Omental fat pad (tissue), 4 donors: ENCODE results near the gene PRDM16. TPM values are rescaled to one million over a fixed set of nuclear protein-coding genes. Genes with fewer than 3 reads are reported as not detected.

Experiments used
- ATAC-seq: fragments of 150-250 bp; one replicate; pipeline ENCODE4 v1.9.1; 2016; ENCODE audit warnings: mild to moderate bottlenecking, moderate library complexity; ENCODE audit not compliant: low FRiP score
- DNase-seq: peaks from one replicate; pipeline ENCODE4 v3.0.0-alpha.2; 2019; ENCODE audit warnings: low spot score
- total RNA-seq, 4 donors: library from RNA; depleted of rRNA; stranded (reverse); fragments of >200 nt; gene quantifications; one replicate each; pipeline ENCODE4 v1.1.0, GENCODE V29; 2016
- TF ChIP-seq, protein P1 (sequence below), 3 donors: fragments of 450-650 bp; IDR thresholded peaks; one replicate each; pipeline ENCODE4 v1.5.1; 2016 to 2017; ENCODE audit warnings: antibody characterized with exemption in 3 of 3, mild to moderate bottlenecking in 3 of 3, moderate library complexity in 2 of 3

The PRDM16 gene
- total RNA-seq, 4 donors from 2014 or later = 0.19 to 3.8 (median 1.8) TPM

DNA sequence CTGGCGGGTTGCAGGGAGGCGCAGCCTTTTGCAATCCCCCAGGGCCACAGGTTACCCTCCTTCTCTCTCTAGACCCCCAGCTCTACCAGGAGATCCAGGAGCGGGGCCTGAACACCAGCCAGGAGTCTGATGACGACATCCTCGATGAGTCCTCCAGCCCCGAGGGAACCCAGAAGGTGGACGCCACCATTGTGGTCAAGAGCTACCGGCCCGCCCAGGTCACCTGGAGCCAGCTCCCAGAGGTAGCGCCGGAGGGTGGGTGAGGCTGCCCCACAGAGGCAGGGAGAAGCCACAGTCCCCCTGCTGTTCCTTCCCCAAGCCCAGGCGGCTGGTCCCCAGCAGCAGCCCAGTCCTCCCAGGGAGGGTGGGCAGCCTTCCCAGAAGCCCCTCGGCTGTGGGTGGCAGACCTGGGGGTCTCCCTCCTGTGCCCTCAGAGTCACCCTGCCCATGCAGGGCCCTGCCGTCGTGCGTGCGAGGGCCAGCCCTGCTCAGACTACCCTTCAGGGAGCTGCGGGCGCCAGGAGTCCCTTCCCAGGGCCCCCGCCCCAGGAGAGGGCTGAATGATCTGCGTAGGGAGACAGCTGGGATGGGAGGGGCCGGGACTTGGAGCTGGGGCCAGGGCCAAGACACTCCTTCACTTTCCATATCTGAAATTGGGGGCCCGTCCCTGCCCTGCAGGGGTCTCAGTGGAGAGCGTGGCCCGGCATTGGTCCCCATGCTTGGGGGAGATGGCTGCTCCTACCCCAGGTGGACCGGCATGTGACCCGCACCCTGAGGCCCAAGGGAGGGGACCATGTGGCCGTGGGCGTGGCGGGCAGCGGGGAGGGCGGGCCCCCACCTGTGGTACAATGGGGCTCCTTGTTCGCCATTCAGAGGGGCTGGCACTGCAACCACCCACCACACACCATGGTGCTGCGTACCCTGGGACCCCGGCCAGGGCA lies 398.4 kb downstream of the PRDM16 start:
- no peak for DNase-seq

GRCh38 chr1:3468236-3469103 lies 399.5 kb downstream of the PRDM16 start:
- ATAC-seq = no peak
- TF ChIP-seq, protein P1, sequence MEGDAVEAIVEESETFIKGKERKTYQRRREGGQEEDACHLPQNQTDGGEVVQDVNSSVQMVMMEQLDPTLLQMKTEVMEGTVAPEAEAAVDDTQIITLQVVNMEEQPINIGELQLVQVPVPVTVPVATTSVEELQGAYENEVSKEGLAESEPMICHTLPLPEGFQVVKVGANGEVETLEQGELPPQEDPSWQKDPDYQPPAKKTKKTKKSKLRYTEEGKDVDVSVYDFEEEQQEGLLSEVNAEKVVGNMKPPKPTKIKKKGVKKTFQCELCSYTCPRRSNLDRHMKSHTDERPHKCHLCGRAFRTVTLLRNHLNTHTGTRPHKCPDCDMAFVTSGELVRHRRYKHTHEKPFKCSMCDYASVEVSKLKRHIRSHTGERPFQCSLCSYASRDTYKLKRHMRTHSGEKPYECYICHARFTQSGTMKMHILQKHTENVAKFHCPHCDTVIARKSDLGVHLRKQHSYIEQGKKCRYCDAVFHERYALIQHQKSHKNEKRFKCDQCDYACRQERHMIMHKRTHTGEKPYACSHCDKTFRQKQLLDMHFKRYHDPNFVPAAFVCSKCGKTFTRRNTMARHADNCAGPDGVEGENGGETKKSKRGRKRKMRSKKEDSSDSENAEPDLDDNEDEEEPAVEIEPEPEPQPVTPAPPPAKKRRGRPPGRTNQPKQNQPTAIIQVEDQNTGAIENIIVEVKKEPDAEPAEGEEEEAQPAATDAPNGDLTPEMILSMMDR (IDR thresholded peaks at IDR 0.05) = no peak
- no peak for DNase-seq

More for the DNA sequence above, 398.4 kb downstream of the PRDM16 start:
- ATAC-seq = no peak
- TF ChIP-seq, protein P1 (IDR thresholded peaks at IDR 0.05) = no peak

DNA sequence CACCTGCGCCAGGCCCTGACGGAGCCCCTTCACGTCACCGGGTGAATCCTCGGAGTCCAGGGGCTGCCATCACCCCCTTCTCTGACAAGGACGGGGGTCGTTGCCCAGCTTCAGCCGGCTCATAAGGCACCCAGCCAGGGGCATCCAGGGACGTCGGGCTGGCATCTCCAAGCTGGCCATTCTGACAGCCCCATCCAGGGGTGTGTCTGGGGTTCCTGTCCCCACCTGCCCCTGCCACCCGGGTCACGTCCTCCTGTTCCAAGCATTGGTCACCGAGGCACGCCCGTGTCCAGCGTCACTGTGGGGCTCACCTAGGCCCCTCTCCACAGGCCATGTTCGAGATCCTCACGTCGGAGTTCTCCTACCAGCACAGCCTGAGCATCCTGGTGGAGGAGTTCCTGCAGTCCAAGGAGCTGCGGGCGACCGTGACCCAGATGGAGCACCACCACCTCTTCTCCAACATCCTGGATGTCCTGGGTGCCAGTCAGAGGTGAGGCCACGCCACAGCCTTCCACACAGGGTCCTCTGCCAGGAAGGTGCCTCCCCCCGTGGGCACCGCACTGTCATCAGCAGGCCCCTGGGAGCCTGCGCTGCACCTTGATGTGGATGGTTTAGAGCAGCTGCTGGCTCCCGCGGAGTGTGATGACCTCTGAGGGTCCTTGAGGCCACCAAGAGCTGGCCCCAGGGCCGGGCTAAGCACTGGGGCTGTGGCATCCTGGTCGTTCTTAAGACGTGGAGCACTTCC lies 400.3 kb downstream of the PRDM16 start:
- no peak for DNase-seq
- no peak for ATAC-seq
- TF ChIP-seq, protein P1 (IDR thresholded peaks at IDR 0.05) = no peak

DNA sequence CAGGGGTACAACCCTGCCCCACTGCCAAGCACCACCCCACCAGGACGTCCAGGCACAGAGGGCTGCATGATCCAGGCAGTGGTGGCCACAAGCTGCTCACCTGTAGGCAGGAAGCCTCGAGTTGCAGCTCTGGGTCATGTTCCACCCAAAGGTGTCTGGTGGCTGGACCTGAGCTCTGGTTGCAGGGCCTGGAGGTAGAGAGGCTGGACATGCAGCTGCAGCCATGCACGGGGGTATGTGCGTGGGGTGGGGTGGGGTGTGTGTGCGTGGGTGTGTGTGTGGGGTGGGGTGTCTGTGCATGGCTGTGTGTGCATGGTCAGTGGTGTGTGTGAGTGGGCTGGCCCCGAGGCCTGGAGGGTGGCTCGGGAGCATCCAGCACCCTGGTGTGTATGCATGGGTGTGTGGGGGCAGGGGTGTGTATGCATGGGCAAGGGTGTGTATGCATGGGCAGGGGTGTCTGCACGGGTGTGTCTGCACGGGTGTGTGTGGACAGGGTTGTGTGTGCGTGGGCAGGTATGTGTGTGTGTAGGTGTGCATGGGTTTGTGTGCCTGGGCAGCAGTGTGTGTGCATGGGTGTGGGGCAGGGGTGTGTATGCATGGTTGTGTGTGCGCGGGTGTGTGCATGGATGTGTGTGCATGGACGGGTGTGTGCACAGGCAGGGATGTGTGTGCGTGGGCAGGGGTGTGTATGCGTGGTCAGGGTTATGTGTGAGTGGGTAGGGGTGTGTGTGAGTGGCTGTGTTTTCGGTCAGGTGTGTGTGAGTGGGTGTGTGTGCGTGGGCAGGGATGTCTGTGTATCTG lies 401.0 kb downstream of the PRDM16 start:
- no peak for DNase-seq
- ATAC-seq = no peak
- TF ChIP-seq, protein P1 (IDR thresholded peaks at IDR 0.05) = no peak

DNA sequence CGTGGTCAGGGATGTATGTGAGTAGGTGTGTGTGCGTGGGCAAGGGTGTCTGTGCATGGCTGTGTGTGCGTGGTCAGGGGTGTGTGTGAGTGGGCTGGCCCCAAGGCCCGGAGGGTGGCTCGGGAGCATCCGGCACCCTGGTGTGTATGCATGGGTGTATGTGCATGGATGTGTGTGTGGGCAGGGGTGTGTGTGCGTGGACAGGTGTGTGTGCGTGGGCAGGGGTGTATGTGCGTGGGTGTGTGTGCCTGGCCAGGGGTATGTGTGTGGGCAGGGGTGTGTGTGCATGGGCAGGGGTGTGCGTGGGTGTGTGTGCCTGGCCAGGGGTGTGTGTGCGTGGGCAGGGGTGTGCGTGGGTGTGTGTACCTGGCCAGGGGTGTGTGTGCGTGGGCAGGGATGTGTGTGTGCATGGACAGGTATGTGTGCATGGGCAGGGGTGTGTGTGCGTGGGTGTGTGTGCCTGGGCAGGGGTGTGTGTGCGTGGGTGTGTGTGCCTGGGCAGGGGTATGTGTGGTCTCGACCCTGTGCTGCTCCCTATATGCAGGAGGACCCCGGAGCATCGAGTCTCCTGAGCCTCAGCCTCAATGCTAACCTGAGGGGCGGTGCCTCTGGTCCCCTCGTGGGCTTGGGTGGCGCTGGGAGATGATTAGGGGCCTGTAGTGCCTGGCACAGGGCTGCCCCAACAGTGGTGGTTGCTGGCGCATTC lies 401.8 kb downstream of the PRDM16 start:
- TF ChIP-seq, protein P1 (IDR thresholded peaks at IDR 0.05) = no peak
- ATAC-seq = no peak
- DNase-seq = no peak
